Neuron (in vitro differentiated cells): ENCODE data around the gene KCNIP3.

Source experiments
- H2AFZ ChIP-seq: one replicate; pipeline ENCODE4 v1.6.1; 2013; ENCODE audit warnings: low read depth, mild to moderate bottlenecking, inconsistent platforms, low read length, moderate library complexity
- H3K27me3 ChIP-seq: one replicate; pipeline ENCODE4 v1.6.1; 2013; ENCODE audit warnings: low read length; ENCODE audit not compliant: insufficient read depth
- H3K36me3 ChIP-seq: one replicate; pipeline ENCODE4 v1.6.1; 2013; ENCODE audit warnings: low read length; ENCODE audit not compliant: insufficient read depth
- H3K4me1 ChIP-seq: one replicate; pipeline ENCODE4 v1.6.1; 2013; ENCODE audit warnings: low read length; ENCODE audit not compliant: insufficient read depth
- H3K4me3 ChIP-seq: 2 replicates; pipeline ENCODE4 v1.5.1; 2013; ENCODE audit warnings: mild to moderate bottlenecking, low read length, moderate library complexity
- H3K9me3 ChIP-seq: one replicate; pipeline ENCODE4 v1.6.1; 2013; ENCODE audit warnings: low read length

KCNIP3 gene

DNA sequence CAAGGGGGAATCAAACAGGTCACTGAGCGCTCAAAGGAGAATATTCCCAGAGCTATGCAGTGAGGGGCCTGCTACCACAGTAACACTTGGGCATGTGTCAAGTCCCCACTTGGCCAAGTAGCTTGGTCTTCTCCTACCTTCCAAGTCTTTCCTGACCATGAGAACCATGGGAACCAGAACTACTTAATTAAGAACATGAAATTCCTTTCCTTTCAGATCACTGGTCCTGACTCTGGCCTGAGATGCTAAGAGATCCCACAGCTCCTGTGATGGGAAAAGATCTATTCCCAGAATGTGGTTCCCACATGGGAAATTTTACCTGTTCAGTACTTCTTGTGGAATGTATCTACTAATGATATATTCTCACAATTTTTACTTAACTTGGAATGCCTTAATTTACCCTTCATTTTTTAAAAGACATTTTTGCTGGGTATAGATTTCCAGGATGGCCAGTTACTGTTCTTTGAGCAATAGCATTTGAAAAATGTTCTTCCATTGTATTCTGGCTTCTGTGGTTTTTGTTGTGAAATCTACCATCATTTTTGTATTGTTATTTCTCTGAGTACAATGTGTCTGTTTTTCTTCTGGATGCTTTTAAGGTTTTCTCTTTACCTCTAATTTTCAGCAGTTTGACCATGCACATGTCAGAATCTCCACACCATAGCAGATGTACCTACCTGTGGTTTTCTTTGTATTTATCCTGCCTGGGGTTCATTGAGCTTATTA, 37.9 kb downstream of the KCNIP3 start:
- Histone ChIP-seq H3K4me3 (no peak overlapping the region), H2AFZ (no peak overlapping the region), H3K36me3 (no peaks in the 10 kb centered on the region), H3K9me3 (no peaks in the 10 kb centered on the region), H3K4me1 (no peaks in the 10 kb centered on the region), H3K27me3 (peaks cover 2% of the 10 kb centered on the region)

- Histone ChIP-seq H2AFZ (no peak overlapping the region), H3K27me3 (peaks cover 7% of the 10 kb centered on the region), H3K9me3 (no peaks in the 10 kb centered on the region), H3K4me3 (no peak overlapping the region), H3K36me3 (no peaks in the 10 kb centered on the region), H3K4me1 (no peaks in the 10 kb centered on the region)
Observed at GRCh38 chr2:95336406-95336805, 39.3 kb downstream of the KCNIP3 start.

DNA sequence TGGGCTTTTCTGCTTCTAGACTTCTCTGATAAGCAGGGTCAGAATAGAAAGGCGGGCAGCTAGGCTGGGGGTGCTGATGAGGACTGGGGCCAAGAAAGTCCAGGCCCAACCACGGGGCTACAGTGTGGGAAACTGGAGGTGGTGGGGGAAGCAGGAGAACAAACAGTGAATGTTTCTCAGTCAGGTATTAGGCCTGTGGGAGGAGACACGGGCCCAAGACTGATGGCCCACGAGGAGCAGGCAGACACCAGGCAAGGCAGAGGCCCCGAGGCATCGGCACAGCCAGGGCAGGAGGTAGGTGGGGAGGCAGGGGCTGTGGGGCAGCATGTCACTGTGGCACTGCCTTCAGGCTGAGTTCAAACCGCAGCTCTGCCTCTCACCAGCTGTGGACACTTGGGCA, 40.7 kb downstream of the KCNIP3 start:
- H2AFZ ChIP-seq = no peak overlapping the region
- H3K4me1 ChIP-seq = no peaks in the 10 kb centered on the region
- no peak overlapping the region for H3K4me3 ChIP-seq
- no peaks in the 10 kb centered on the region for H3K9me3 ChIP-seq
- peaks cover 10% of the 10 kb centered on the region for H3K27me3 ChIP-seq
- no peaks in the 10 kb centered on the region for H3K36me3 ChIP-seq

DNA sequence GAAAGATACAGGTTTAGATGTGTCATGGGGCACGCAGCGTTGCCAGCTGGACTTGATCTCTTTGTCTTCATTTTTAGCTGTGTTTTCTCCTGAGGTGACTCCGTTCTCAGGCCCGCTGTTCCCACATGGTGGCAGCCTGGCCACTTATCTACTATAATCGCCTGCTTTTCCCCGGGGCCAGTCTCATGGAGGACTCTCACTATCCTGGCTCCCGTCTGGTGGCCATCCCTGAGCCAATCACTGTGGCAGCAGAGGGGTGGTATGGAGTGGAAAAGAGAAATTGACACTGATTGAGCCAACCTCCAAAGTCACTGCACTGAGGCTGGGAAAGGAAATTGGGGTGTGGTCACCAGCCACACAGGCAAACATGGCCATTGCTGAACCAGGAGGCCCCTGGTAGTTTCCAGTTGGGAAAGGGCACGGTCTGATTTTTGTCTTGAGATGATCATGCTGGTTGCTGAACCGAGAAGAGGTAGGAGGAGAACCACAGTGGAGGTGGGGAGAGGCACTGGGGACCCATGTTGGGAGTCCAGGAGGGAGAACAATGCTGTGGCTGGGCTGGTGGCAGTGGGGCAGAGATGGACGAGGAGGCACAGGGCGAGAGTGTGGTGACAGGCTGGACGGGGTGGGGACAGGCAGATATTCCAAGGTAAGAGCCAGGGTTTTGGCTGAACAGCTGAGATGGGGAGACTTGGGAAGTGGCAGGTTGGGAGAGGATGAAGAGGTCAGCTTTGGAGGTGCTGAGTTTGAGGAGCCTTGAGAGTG, 45.6 kb downstream of the KCNIP3 start:
- H3K27me3 ChIP-seq = peaks cover 47% of the 10 kb centered on the region

GRCh38 chr2:95343429-95344214, 46.5 kb downstream of the KCNIP3 start:
- H3K4me3 ChIP-seq = no peak overlapping the region
- peaks cover 54% of the 10 kb centered on the region for H3K27me3 ChIP-seq
- no peaks in the 10 kb centered on the region for H3K9me3 ChIP-seq
- H2AFZ ChIP-seq = no peak overlapping the region
- H3K36me3 ChIP-seq = no peaks in the 10 kb centered on the region
- H3K4me1 ChIP-seq = peaks cover 4% of the 10 kb centered on the region

More for the DNA sequence above, 45.6 kb downstream of the KCNIP3 start:
- peaks cover 4% of the 10 kb centered on the region for H3K4me1 ChIP-seq
- H3K4me3 ChIP-seq = no peak overlapping the region
- no peaks in the 10 kb centered on the region for H3K9me3 ChIP-seq
- no peaks in the 10 kb centered on the region for H3K36me3 ChIP-seq
- H2AFZ ChIP-seq = no peak overlapping the region

GRCh38 chr2:95344215-95344583, 47.1 kb downstream of the KCNIP3 start:
- peaks cover 59% of the 10 kb centered on the region for H3K27me3 ChIP-seq
- no peaks in the 10 kb centered on the region for H3K36me3 ChIP-seq
- peaks cover 4% of the 10 kb centered on the region for H3K4me1 ChIP-seq
- H2AFZ ChIP-seq = no peak overlapping the region
- no peaks in the 10 kb centered on the region for H3K9me3 ChIP-seq
- no peak overlapping the region for H3K4me3 ChIP-seq

DNA sequence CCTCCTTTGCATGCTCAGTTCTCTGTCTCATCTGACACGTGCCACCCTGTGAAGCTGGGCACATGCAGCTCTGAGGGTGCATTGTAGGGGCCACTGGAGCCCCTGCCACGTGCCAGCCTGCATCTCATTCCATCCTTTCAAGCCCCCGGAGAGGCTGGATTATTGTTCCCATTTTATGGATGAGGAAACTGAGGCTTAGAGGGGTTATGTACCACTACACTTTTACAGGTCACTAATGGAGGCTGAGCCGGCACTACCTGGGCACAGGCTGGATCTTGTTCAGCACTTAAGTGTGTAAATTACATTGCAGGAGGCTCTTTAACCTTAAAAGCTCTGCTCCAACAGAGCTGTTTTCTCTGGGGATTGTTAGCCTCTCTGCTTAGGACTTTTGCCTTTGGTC, 47.5 kb downstream of the KCNIP3 start:
- Histone ChIP-seq H2AFZ (no peak overlapping the region), H3K4me3 (no peak overlapping the region), H3K9me3 (no peaks in the 10 kb centered on the region), H3K4me1 (peaks cover 4% of the 10 kb centered on the region), H3K36me3 (no peaks in the 10 kb centered on the region), H3K27me3 (peaks cover 63% of the 10 kb centered on the region)

DNA sequence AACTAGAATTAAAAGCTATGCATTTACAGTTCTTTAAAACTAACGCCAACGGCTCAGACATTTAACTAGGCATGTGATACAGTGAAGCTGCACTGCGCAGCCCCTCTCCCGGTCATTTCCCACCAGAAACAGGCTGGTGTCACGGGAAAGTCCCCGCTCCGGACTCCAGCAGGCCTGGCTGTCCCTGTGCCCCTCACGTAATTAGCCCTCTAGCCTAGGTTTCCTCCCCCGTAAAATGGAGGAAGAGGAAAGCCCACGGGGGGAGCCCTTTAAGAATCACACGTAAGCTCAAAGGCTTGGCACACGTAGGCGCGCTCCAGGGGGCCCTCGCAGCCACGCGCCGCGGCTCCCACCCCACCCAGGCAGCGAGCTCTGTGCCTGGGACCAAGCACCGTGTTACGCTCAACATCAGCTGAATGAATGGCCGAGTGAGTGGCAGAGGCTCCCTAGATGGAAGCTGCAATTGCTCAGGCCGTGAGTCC, 48.0 kb downstream of the KCNIP3 start:
- Histone ChIP-seq H3K36me3 (no peaks in the 10 kb centered on the region), H3K9me3 (no peaks in the 10 kb centered on the region), H3K4me3 (no peak overlapping the region), H3K4me1 (peaks cover 4% of the 10 kb centered on the region), H2AFZ (no peak overlapping the region), H3K27me3 (peaks cover 67% of the 10 kb centered on the region)

- Histone ChIP-seq H3K4me3 (peak overlapping the region; percentile 41), H3K36me3 (no peaks in the 10 kb centered on the region), H3K4me1 (peaks cover 4% of the 10 kb centered on the region), H3K27me3 (peaks cover 66% of the 10 kb centered on the region), H2AFZ (peak overlapping the region; percentile 94), H3K9me3 (no peaks in the 10 kb centered on the region)
Observed at GRCh38 chr2:95345563-95346230, 48.5 kb downstream of the KCNIP3 start.

- no peaks in the 10 kb centered on the region for H3K36me3 ChIP-seq
- peaks cover 68% of the 10 kb centered on the region for H3K27me3 ChIP-seq
- H3K9me3 ChIP-seq = no peaks in the 10 kb centered on the region
- H3K4me3 ChIP-seq = peak overlapping the region; percentile 41
- peak overlapping the region; percentile 94 for H2AFZ ChIP-seq
- H3K4me1 ChIP-seq = peaks cover 4% of the 10 kb centered on the region
Observed at GRCh38 chr2:95346231-95346737, 49.1 kb downstream of the KCNIP3 start.

DNA sequence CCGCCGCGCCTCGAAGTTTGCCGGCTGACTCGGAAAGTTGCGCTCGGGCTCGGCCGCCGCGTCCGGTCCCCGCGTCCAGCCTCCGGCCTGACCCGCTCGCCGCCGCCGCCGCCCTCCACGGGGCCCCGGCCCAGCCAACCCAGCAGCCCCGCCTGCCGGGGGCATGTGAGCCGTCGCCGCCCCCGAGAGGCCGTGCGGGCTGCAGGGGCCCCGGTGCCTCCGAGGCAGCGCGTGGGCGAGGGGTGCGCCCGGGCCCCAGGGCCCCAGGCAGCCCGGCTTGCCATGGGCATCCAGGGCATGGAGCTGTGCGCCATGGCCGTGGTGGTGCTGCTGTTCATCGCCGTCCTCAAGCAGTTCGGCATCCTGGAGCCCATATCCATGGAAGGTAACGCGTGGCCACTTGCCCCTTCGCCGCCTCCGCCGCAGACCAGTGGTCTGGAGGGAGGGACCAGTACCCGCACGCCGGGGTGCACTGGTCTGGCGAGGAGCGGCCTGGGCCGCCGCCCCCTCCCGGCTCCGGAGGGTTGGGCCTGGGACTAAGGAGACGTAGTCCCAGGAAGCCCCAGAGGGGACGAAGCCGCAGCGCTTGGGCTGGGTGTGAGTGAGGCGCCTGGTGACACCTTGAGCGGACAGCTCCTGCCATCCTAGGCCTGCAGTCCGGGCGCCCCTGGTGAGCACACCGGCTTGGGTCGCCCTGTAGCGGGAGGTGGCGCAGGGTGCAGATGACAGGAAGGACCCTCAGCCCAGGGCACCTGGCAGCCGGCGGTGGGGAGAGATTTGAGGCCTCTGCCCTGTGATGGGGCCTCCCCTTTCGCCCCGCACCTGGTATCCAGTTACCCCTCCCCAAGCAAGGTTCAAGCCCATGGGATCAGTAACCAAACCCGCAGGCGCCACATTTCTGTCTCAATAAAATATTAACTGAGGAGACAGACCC, 49.9 kb downstream of the KCNIP3 start:
- no peaks in the 10 kb centered on the region for H3K36me3 ChIP-seq
- H3K27me3 ChIP-seq = peaks cover 69% of the 10 kb centered on the region
- no peak overlapping the region for H3K4me3 ChIP-seq
- no peak overlapping the region for H2AFZ ChIP-seq
- H3K4me1 ChIP-seq = peaks cover 4% of the 10 kb centered on the region
- H3K9me3 ChIP-seq = no peaks in the 10 kb centered on the region
